NCI-H460 (cell line): ENCODE measurements around the gene CYBC1. TPM values are rescaled to one million over a fixed set of nuclear protein-coding genes. Genes with fewer than 3 reads are reported as not detected.
"Not testable (repeated sequence)": the region's sequence is repeated elsewhere in the genome, so short reads cannot be mapped to it uniquely, and the experiment has no call there.

ENCODE experiments used
- DNase-seq: peaks from one replicate; pipeline ENCODE4 v3.0.0-alpha.2; 2016; ENCODE audit warnings: low read depth; ENCODE audit errors: extremely low read depth
- total RNA-seq: library from RNA; depleted of rRNA; stranded (reverse); fragments of >200 nt; shearing (Covaris generic); gene quantifications from 2 replicates; pipeline ENCODE4 v1.2.3, GENCODE V29; 2014

The CYBC1 gene
- total RNA-seq, 1 experiment from 2014 or later, result 39.5 TPM

- no peak for DNase-seq
Observed at GRCh38 chr17:82435601-82436583, 14.7 kb downstream of the CYBC1 start.

GRCh38 chr17:82435103-82435502 is 15.4 kb downstream of the CYBC1 start:
- no peak for DNase-seq

- DNase-seq, result no peak
Observed at GRCh38 chr17:82434216-82434565, 16.4 kb downstream of the CYBC1 start.

GRCh38 chr17:82433560-82434215 is 16.9 kb downstream of the CYBC1 start:
- DNase-seq, result no peak

GRCh38 chr17:82432017-82432416 is 18.5 kb downstream of the CYBC1 start:
- DNase-seq, result no peak

- no peak for DNase-seq
Observed at GRCh38 chr17:82429824-82430223, 20.7 kb downstream of the CYBC1 start.

- DNase-seq, result no peak
Observed at GRCh38 chr17:82428546-82428945, 22.0 kb downstream of the CYBC1 start.

- no peak for DNase-seq
Observed at GRCh38 chr17:82424863-82425159, 25.7 kb downstream of the CYBC1 start.

- no peak for DNase-seq
Observed at GRCh38 chr17:82424001-82424862, 26.3 kb downstream of the CYBC1 start.

- DNase-seq, result no peak
Observed at GRCh38 chr17:82419540-82419939, 31.0 kb downstream of the CYBC1 start.

GRCh38 chr17:82418001-82418986 is 32.3 kb downstream of the CYBC1 start, which contains the start of the genes HEXD and OGFOD3:
TSS of gene HEXD (plus strand) at chr17:82418347. CDS start at chr17:82419800, 1,453 bp downstream.
TSS of gene OGFOD3 (minus strand) at chr17:82418586. CDS start at chr17:82418485, 101 bp downstream.
- peak; percentile 75 for DNase-seq

GRCh38 chr17:82416771-82417170 is 33.8 kb downstream of the CYBC1 start:
- no peak for DNase-seq

GRCh38 chr17:82416264-82416663 is 34.3 kb downstream of the CYBC1 start:
- no peak for DNase-seq

- DNase-seq, result no peak
Observed at GRCh38 chr17:82415786-82416185, 34.8 kb downstream of the CYBC1 start.

GRCh38 chr17:82415336-82415735 is 35.2 kb downstream of the CYBC1 start:
- DNase-seq, result no peak

- peak; percentile 58 for DNase-seq
Observed at GRCh38 chr17:82414548-82415281, 35.8 kb downstream of the CYBC1 start.

GRCh38 chr17:82412535-82413520 is 37.7 kb downstream of the CYBC1 start:
- DNase-seq, result no peak

GRCh38 chr17:82412081-82412480 is 38.5 kb downstream of the CYBC1 start:
- not testable (repeated sequence) for DNase-seq
